HG03103 (cell line): Measurements from ENCODE around the gene CLCN7.

Source experiments
- ATAC-seq: cut with Tn5 transposase; IDR thresholded peaks from one replicate; pipeline ENCODE4 v1.9.1; 2021; ENCODE audit warnings: low read depth; ENCODE audit not compliant: unreplicated experiment

CLCN7 gene, protein sequence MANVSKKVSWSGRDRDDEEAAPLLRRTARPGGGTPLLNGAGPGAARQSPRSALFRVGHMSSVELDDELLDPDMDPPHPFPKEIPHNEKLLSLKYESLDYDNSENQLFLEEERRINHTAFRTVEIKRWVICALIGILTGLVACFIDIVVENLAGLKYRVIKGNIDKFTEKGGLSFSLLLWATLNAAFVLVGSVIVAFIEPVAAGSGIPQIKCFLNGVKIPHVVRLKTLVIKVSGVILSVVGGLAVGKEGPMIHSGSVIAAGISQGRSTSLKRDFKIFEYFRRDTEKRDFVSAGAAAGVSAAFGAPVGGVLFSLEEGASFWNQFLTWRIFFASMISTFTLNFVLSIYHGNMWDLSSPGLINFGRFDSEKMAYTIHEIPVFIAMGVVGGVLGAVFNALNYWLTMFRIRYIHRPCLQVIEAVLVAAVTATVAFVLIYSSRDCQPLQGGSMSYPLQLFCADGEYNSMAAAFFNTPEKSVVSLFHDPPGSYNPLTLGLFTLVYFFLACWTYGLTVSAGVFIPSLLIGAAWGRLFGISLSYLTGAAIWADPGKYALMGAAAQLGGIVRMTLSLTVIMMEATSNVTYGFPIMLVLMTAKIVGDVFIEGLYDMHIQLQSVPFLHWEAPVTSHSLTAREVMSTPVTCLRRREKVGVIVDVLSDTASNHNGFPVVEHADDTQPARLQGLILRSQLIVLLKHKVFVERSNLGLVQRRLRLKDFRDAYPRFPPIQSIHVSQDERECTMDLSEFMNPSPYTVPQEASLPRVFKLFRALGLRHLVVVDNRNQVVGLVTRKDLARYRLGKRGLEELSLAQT

DNA sequence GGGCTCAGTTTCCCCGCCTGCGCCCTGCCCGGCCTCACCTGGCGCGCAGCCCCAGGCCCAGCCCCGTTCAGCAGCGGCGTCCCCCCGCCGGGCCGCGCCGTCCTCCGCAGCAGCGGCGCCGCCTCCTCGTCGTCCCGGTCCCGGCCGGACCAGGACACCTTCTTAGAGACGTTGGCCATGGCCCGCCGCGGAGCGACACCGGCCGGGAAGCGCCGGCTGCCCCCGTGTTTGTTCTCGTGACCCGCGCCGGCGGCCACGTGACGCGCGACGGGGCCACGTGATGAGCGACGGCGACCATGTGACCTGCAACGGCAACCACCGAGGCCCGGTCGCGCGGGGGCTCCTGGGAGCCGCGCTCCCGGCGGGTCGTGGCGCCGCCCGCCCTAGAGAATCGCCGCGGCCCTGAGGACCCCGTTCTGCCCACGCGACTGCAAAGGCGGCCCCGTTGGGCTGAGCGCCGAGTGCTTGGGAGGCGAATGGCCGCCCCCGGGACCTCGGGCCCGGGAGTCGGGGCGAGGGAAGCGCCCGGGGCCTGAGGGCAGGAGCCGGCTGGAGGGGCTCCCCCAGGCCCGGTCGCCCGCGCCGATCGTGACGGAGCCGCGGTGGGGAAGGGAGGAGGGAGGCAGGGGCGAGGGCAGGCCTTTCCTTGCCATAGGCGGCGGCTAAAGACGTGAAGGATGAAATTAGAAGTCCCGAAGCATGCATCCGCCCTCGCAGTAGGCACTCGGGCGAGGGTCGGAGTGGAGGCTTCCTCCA, at the start of gene CLCN7:
TSS of gene CLCN7 (minus strand) at position 233 of the 756 bp plus-strand sequence. CDS start at position 179, 54 bp downstream.
- peak; percentile 71 for ATAC-seq

DNA sequence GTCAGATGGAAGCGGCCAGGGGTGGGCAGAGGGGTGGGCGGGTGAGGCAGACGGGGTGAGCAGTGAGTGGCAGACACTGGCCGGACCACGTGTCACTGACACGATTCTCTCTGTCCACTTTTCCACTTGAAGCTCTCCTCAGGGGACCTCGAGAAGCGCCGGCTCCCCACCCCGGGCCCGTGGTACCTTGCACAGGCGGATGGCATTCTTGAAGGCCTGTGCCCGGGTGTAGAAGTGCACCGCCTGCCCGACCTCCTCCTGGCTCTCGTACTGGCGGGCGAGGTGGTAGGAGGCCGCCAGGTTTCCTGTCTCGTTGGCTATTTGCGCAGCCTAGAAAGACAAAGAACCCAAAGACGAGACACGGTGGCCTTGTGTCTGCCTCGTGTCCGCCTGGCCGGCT, 49.5 kb upstream of the CLCN7 start:
- no peak for ATAC-seq

DNA sequence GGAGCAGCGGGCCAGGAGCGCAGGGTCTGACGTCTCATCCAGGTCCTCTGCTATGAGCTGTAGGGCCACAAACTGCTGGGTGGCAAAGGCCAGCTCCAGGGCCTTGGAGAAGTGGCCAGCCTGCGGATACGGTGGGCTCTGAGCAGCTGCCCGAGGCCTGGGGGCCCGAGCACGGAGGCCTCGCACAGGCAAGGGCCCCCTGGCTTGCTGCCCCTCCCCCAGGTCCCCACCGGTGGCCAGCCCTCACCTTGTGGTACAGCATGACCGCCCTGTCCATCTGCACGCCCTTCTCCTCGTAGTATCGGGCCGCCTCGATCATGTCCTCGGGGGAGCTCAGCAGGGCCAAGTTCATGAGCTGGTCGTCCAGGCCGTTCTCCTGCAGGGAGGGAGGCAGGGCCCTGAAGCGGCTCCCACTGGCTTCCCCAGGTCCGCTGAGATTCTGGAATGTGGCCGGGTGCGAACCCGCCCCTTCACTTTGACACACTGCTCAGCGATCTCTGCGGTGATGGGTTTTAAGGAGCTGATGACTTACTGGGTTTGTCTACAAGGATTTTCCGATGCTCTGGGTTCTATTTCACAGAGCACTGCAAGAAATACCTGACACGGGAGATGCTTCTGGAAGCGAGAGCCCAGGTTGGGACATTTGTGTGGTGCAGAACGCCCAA, 48.9 kb upstream of the CLCN7 start:
- no peak for ATAC-seq

DNA sequence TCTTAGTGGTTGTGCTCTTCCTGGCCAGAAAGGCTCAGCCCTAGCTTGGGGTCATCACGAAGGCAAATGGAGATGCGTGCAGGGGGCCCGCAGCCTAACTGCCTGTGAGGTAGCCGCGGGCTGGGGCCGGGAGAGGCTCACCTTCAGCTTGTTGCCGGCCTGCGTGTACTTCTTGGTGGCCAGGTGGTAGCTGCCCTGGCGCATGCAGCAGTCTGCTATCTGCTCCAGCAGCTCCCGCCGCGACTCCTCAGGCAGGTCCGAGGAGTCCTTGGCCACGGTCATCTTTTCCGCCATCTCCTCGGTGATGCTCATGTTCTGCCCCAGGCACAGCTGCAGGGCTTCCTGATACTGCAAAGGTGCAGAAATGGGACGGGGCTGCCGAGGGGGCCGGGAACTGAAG, 45.6 kb upstream of the CLCN7 start:
- ATAC-seq, result no peak

DNA sequence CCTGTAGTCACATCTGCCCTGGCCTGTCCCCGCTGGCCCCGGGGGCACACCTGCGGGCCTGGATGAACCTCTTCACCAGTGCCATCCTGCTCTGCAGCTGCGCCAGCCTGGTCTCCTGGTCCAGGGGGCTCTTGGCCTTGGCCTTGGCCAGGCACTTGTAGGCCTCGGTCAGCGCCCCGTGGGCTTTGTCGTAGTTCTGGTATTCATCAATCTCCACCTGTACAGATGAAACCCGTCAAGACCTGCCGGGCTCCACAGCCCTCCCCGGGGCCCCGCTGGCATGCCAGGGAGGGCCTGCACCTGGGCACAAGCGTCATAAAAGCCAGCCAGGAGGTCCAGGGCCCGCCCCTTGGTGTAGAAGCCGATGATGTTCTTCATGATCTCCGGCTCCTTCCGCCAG, 45.0 kb upstream of the CLCN7 start:
- no peak for ATAC-seq

DNA sequence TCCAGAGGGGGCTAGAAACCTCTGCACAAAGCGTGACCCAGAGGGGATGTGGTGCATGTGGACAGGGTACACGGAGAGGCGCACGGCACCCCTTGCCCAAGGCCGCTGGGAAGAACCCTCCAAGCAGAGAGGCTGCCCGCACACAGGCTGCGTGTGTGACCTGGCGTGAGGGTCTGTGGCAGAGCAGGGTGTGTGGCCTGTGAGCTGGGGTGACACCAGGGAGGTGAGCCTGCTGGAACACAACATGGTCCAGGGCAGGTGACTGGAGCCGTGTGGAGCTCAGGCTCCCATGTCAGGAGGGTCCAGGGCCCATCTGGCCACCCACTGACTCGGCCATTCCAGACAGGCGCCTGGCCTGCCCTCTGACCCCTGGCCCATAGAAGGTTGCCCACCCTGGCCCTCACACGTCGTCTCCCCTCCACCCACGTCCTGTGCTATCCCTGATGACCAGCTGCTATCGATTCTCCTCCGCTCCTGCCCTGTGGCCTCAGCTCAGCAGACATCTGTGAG, 43.9 kb upstream of the CLCN7 start:
- ATAC-seq, result no peak

DNA sequence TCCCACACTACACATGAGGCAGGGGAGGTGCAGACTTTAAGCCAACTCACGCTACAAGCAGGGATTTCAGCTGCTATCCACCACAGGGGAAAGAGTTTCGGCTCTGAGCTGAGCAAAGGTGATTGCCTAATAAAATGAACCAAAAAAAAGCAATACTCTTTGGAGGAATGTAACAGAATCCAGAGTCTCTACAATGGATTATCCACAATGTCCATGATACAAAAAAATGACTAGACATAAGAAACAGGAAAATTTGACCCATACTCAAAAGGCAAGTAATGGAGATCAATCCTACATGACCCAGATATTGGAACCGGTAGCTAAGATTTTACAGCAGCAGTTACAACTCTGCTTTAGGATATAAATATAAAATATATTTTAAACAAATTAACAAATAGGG, 39.7 kb upstream of the CLCN7 start:
- no peak for ATAC-seq

DNA sequence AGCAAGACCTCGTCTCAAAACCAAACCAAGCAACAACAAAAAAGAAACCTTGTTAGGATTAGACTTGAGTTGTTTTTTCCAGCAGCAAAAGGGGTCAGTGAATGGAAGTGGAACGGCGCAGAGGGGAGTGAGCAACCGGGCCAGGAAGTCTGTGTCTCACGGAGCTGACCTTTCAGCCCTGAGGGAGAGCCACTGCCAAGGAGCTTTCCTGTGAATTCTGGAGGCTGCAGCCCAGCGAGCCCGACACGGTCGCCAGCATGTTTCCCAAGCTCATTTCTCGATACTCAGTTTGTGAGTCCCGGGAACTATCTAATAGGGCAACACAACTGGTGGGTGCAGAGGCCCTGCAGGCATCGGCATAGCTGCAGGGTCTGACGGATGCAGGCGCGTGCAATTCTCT, 37.9 kb upstream of the CLCN7 start:
- ATAC-seq, result no peak

DNA sequence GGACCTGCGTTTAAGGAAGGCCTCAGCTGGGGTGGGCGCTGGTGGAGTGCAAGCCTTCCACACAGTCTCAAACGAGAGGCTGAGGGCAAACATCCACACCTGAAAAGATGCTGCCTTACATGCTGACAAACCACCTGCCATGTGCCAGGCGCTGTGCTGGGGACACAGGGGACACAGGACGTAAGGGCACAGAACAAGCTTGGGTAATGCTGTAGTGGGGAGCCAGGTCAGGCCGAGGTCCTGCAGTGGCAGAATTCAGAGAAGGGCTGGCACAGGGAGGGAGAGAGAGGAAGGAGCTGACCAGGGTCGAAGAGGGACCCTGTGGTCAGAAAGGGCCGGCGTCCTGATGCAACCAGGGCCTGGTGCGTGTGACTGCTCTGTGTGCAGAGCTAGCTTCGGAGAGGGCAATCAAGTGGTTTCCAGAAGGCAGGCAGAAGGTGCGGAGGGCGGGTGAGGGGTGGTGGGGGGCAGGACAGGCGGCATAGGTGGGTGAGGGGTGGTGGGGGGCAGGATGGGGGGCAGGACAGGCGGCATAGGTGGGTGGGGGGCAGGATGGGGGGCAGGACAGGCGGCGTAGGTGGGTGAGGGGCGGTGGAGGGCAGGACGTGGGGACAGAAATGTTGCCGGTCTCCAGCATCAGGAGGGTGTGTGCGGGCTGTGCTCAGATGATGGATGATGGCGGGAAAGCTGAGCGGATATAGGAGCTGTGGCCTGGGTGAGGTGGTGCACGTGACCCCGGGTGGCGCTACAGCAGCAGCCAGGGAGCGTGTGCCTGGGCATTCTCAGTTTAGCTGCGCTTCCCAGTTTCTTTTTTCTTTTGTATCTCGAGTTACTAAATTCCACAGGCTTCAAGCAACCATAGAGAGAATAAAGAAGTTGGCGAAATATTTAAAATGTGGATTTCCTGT, 37.1 kb upstream of the CLCN7 start:
- ATAC-seq, result no peak

DNA sequence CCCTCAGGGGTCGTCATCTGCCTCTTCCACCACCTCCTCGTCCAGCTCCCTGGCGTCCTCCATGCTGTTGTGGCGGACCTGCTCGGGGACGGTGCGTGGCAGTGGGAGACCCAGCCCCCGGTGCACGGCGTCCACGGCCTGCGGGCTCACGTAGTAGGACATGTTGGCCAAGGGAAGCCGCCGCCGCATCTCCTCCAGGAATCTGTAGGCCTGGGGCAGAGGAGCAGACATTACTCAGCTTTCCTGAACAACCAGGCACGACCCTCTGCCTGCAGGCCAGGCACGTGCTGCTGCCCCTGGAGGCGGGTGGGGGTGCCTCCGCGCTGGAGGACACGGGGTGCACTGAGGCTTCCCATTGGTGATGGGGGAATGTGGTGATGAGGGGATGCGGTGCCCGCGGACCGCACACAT, 36.1 kb upstream of the CLCN7 start:
- ATAC-seq, result no peak

DNA sequence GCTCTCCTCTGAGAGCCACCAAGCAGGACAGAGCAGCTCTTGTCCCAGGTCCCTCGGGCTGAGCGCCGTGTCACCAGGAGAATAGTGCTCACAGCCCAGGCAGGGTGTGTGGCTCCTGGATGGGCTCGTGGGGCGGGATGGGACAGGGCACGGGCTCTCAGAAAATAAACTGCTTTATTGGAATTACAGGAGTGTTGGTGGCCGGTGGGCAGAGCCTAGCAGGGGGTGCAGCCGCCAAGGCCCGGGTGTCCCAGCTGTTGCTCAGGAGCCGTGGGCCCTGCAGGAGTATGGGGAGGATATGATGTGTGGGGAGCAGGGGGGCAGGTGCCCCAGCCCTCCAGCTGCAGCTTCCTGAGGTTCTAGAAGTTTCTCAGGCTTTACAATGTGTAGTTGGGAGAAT, 35.4 kb upstream of the CLCN7 start:
- ATAC-seq, result no peak

DNA sequence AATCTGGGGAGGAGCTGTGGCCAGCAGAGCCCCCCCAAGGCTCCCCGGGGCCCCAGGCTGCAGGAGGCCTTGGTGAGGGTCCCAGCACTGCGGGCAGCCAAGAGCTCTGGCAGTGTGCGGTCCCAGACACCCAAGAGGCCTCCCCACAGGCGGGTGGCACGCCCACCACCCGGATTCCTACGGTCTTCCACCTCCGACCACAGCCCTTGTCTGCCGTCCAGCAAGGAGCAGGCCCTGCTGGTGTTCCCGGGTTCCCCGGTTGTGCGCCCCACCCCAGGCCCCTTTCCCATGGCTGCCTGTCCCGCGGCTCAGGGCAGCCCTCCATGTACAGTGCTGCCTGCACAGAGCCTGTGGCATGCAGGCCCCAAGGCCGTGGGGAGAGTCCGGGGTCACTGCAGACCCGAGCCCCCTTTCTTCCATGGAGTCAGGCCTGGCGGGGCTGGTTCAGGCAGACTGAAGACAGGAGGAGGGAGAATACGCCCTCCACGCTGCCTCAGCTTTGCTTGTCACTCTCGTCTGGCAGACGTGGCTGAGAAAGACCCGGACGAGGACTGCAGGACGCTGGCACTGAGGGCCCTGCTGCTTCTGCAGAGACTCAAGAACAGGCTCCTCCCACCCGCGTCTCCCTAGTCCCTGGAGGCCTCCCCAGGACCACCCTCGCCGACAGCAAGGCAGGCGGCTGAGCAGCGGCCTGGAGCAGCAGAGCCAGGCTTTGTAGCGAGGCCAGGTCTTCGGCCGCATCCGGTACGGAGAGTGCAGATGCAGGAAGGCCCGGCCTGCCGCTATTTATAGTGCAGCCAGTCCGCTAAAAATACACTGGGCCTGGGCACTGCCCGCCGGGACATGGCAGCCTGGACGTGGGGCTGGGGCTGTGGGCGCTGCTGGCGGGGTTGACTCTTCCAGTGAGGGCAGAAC, 34.7 kb upstream of the CLCN7 start:
- no peak for ATAC-seq

DNA sequence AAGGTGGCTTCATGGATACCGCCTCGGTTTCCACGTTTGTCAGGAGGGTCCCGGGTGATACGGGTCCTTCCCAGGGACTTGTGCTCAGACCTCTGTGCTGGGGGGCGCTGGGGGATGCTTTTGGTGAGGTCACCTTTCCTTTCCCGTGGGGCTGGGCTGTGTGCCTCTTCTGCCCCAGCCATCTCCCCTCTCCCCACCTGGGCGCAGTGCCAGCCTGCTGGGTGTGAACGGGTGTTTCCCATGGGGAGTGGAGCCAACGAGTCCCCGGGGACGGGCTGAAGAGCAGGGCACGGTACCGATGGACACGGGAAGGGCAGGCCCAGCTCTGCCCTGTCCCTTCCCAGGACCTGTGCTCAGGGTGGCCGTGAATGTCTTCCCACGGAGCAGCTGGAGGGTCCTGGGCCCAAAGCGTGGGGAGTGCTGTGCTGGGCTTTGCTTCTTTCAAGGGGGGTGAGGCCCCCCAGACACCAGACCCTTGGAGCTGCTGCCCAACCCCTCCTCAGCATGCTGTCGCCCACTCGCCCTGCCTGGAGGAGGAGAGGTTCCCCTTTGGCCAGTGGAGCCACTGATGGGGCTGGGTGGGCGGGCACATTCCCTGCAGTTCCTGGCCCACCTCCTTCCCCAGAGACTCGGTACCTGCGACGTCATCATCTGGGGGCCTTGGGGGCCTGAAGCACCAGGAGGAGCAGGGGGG, 33.8 kb upstream of the CLCN7 start:
- no peak for ATAC-seq

DNA sequence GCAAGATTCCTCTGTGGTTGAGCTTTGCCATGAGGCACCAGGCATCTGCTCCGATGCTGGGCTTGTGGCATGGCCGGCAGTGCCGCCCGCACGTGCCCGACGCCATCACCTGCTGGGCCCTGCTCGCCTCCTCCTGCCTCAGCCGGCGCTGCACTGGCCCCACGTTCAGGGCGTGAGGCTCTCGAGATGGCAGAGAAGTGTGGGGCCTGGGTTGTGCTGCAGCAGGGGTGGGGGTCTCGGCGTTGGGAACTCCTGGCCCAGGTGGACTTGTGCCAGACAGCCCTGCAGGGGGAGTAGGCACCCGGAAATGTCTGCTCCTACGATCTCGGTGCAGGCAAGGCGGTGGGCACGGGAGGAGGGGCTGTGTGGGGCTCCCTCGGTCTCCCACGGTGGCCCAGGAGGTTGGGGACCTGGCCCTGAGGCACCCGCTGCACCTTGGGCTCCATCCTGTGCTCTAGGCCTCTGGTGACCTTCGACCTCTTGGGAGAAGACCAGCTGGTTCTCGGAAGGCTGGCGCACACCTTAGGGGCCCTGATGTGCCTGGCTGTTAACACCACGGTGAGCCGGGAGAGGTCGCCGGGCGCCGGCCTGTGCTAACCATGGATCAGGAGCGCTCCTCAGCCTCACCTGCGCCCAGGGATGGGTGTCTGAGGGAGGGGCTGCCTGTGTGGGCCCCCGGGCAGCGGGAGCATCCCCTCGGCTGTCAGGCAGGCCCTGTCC, 31.8 kb upstream of the CLCN7 start:
- ATAC-seq, result no peak

DNA sequence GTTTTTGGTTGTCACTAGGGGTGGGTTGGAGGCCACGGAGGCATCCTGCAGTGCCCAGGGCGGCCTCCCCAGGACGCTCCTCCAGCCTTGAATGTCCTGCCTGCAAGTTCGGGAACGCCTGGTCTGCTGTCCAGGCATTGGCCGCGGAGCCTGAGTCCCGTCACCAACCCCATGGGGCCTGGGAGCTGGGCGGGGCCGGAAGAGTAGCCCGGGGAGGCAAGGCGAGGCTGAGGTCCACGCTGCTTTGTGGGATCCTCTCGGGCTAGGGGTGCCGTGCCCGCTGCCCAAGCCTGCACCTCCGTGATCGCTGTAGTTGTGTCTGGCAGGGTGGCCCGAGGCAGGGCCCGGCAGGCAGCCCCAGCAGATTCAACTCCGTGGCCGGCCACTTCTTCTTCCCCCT, 31.1 kb upstream of the CLCN7 start:
- ATAC-seq, result no peak

DNA sequence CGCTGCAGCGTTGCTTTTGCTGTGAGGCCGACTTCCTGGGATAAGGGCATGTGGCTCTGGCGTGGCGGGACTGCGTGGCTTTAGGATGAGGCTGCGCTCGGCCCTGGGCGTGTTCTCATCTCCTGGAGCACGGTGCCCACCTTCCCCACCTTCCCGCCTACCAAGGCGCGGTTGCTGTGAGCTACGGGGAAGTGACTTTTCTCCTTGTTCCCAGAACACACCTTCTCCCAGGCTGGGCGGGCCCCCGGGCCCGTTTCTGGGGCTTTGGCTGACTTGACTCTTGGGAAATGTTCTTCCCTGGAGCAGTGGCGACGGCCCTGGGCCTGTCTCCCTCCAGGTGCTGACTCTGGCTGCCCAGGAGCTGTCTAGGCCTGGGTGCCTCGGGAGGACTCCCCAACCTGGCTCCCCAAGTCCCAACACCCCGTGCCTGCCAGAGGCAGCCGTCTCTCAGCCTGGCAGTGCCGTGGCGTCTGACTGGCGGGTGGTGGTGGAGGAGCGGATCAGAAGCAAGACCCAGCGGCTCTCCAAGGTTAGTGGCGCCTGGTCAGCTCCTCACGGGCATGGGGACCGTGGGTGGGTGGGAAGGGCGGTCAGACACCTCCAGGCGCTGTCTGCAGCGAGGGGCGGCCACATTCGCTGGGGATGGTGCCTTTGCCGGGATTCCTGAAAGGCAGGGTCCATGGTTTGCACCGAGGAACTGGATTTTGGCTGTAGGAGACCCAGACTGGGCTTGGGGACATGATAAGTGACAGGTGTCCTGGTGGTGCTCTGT, 30.4 kb upstream of the CLCN7 start:
- ATAC-seq, result no peak
